Activated CD4-positive, alpha-beta T cell treated with anti-CD3 and anti-CD28 coated beads for 36 hours (primary cell): ENCODE measurements around the gene GPR68. TPM values are rescaled to one million over a fixed set of nuclear protein-coding genes. Genes with fewer than 3 reads are reported as not detected.

Source experiments
- ATAC-seq: fragments of 200-7000 bp; cut with Tn5 transposase; one replicate; pipeline ENCODE4 v1.10.0; 2021; ENCODE audit warnings: mild to moderate bottlenecking, moderate library complexity
- CTCF ChIA-PET: fragments of 350-600 bp; sonication (Branson Sonifier 250); formaldehyde crosslinking; loops from one replicate; lab custom pipeline; 2021; ENCODE audit warnings: antibody characterized with exemption; lab: Charles Lee
- POLR2A ChIA-PET: fragments of 350-600 bp; sonication (Branson Sonifier 250); formaldehyde crosslinking; loops from one replicate; lab custom pipeline; 2021; ENCODE audit warnings: antibody characterized with exemption, inconsistent platforms; lab: Charles Lee
- DNase-seq: peaks from one replicate; pipeline ENCODE4 v3.0.0-alpha.2; 2020
- H3K27ac Mint-ChIP-seq: one replicate; pipeline ENCODE4 v1.8.0; 2021; ENCODE audit warnings: mixed read lengths
- H3K27me3 Mint-ChIP-seq: one replicate; pipeline ENCODE4 v1.8.0; 2021; ENCODE audit warnings: mixed read lengths
- H3K36me3 Mint-ChIP-seq: one replicate; pipeline ENCODE4 v1.8.0; 2021; ENCODE audit warnings: low read depth, mixed read lengths
- H3K4me1 Mint-ChIP-seq: one replicate; pipeline ENCODE4 v1.8.0; 2021; ENCODE audit warnings: mixed read lengths
- H3K4me3 Mint-ChIP-seq: one replicate; pipeline ENCODE4 v1.8.0; 2021; ENCODE audit warnings: mild to moderate bottlenecking, moderate library complexity, mixed read lengths
- H3K9me3 Mint-ChIP-seq: one replicate; pipeline ENCODE4 v1.8.0; 2021; ENCODE audit warnings: low read depth, mixed read lengths
- intact Hi-C, 2 experiments: fragments of 100-400 bp; cut with DNase I in 1 of 2; cut with micrococcal nuclease in 1 of 2; formaldehyde crosslinking; loops; one replicate each; pipeline versions ENCODE4 v1.14.2 to v1.15.1; 2022 to 2024; cut with DNase I, micrococcal nuclease
- total RNA-seq, 2 experiments: library from RNA; stranded (reverse); gene quantifications; one replicate each; pipeline ENCODE4 v1.2.3, GENCODE V29; 2021

The GPR68 gene
- total RNA-seq, 2 experiments from 2014 or later: 9.4 to 11.2 TPM

DNA sequence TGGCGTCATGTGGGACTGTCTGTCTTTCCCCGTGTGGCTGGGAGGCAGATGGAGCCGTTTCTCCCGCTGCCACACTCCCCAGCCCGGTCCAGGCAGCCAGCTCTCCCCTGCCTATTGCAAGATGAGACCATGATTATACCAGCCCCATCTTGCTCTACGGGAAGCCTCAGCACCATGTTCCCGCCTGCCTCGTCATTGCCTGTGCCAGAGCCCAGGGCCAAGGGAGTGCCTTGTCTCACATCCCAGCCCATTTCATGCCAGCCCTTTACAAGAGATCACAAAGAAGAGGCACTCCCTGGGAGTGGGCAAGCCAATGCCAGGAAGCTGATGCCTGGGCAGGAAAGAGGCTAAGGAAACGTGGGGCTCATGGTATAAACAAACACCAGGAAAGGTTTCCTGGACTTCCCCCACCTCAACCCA, 23.9 kb downstream of the GPR68 start:
- no peak for ATAC-seq
- CTCF ChIA-PET: interaction anchor here (0.7 kb wide), 1 partner anchor 37 kb away, joined by 4 read pairs; no protein-coding TSS in a partner anchor
- DNase-seq: no peak
- Mint-ChIP-seq H3K27ac (no peak overlapping the region), H3K4me3 (no peak overlapping the region), H3K27me3 (no peaks in the 10 kb centered on the region), H3K36me3 (peaks cover 51% of the 10 kb centered on the region), H3K4me1 (peaks cover 43% of the 10 kb centered on the region), H3K9me3 (peaks cover 11% of the 10 kb centered on the region)
- POLR2A ChIA-PET: no interaction called here
- intact Hi-C loops: no loop called here

DNA sequence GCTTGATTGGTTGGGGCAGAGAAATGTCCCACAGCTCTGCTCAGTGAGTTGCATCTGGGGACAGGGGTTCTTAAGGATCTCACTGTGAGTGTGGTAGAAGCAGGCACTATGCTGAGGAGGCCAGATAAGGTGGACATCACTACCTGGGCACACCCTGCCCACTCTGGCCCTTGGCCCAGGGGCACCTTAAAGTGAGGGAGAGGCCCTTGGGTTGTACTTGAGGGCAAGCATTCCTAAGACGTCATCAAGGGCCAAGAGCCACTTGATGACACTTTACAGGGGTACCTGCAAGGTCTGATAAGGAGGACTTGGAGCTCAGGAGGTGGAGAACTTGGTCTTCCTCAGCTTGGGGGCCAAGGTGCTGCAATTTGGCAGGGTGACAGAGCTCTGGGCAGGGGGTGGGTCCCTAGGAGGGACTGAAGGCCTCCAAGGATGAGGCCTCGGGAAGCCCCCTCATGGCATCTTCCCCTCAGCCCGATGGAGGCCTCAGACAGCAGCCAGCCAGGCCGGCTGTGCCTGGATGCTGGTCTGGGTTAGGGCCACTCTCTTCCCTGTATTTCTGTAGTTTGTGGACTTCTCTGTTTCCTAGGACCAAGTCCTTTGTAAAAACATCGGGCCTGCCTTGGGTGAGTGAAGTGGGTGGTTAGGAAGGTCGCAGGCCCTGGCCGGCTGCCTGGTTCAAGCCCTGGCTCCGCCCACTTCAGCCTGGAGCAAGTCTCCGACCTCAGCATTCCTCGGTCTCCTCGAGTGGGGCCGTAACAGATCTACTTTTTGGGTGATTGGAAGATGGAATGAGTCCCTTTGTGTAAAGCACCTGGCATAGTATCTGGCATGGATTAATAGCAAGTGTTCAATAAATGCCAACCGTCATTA, 24.8 kb downstream of the GPR68 start:
- Mint-ChIP-seq H3K4me3 (no peak overlapping the region), H3K27me3 (no peaks in the 10 kb centered on the region), H3K27ac (peak overlapping the region; percentile 21), H3K36me3 (peaks cover 47% of the 10 kb centered on the region), H3K4me1 (peaks cover 34% of the 10 kb centered on the region), H3K9me3 (peaks cover 11% of the 10 kb centered on the region)
- CTCF ChIA-PET: interaction anchor here (0.8 kb wide), 1 partner anchor 18 kb away, joined by 4 read pairs; no protein-coding TSS in a partner anchor
- intact Hi-C loops: no loop called here
- DNase-seq: no peak
- POLR2A ChIA-PET: no interaction called here
- no peak for ATAC-seq

DNA sequence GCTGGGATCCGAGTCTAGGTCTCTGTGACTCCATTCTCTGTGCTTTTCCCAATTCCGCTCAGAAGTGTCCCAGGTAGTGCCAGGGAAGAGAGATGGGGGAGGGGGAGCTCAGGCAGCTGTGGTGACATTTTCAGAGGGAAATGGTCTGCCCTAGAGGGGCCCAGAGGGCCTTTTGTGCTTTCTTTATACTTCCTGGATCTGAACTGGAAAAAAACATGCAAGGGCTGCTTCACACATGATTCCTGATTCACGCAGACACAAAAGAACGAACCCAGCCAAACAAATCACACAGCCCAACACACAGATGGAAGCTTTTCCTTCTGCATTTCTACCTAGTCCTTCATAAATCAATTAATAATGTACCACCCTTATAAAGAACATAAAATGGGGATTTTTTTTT, 26.5 kb downstream of the GPR68 start:
- peaks cover 41% of the 10 kb centered on the region for H3K36me3 Mint-ChIP-seq
- no peak for ATAC-seq

DNA sequence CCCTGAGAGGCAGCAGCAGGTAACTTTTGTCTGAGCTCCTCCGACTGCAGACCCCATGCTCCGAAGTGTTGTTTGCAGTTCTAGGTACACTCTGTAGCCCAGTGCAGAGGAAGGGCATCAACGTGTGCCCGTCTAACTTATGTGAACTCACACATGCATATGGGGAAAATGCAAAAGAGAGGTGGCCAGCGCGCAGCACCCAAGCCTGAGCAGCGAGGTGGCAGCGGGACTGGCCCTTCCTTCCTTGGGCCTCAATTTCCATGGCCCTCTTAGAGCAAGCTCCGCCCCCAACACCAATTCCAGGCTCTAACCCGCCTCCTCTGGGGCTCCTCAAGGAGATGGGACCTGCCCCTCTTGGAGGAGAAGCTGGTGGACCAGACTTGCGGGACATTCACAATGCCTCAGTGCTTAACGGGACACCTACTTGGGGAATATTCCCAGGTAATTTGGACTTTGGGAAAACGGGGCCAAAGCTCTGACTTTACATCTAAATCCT, 27.7 kb downstream of the GPR68 start:
- H3K36me3 Mint-ChIP-seq: peaks cover 32% of the 10 kb centered on the region
- no peak overlapping the region for H3K27ac Mint-ChIP-seq
- peaks cover 6% of the 10 kb centered on the region for H3K4me1 Mint-ChIP-seq
- DNase-seq (no peak), ATAC-seq (no peak)
- intact Hi-C loops: no loop called here
- peaks cover 3% of the 10 kb centered on the region for H3K9me3 Mint-ChIP-seq
- no peak overlapping the region for H3K4me3 Mint-ChIP-seq
- POLR2A ChIA-PET: interaction anchor here (0.6 kb wide), 1 partner anchor 389 kb away, joined by 5 read pairs; no protein-coding TSS in a partner anchor
- no peaks in the 10 kb centered on the region for H3K27me3 Mint-ChIP-seq
- CTCF ChIA-PET: interaction anchor here (0.6 to 2.4 kb wide), 2 partner anchors 40 to 42 kb away, joined by 3 to 10 read pairs; no protein-coding TSS in a partner anchor

More for the DNA sequence above, 26.5 kb downstream of the GPR68 start:
- Mint-ChIP-seq H3K27me3 (no peaks in the 10 kb centered on the region), H3K4me3 (no peak overlapping the region), H3K27ac (no peak overlapping the region), H3K9me3 (peaks cover 7% of the 10 kb centered on the region), H3K4me1 (peaks cover 18% of the 10 kb centered on the region)
- intact Hi-C loops: no loop called here
- DNase-seq: no peak
- ChIA-PET POLR2A (no interaction called here), CTCF (interaction anchor here (0.6 to 1.1 kb wide), 3 partner anchors 15 to 212 kb away, joined by 3 to 5 read pairs (median 3); no protein-coding TSS in a partner anchor)

DNA sequence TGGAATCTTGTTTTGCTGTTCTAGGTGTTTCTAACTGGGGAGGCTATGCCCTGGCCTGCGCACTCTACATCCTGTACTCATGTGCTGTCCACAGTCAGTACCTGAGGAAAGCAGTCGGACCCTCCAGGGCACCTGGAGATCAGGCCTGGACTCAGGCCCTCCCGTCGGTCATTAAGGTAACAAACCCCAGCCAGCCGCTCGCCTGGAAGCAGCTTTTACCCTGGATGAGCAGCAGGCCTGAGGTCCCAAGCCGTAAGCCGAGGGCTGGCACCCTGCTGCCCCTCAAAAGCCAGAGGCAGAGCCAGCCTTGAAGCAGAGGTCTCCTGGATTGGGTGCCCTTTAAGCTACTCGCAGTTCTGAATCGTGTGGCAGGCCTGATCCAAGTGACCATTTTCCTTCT, 29.1 kb downstream of the GPR68 start:
- no peaks in the 10 kb centered on the region for H3K9me3 Mint-ChIP-seq
- ATAC-seq (no peak), DNase-seq (no peak)
- no peaks in the 10 kb centered on the region for H3K4me1 Mint-ChIP-seq
- CTCF ChIA-PET: interaction anchor here (2.4 kb wide), 1 partner anchor 38 kb away, joined by 10 read pairs; no protein-coding TSS in a partner anchor
- H3K27me3 Mint-ChIP-seq: no peaks in the 10 kb centered on the region
- H3K27ac Mint-ChIP-seq: no peak overlapping the region
- intact Hi-C loops: no loop called here
- H3K4me3 Mint-ChIP-seq: no peak overlapping the region
- POLR2A ChIA-PET: interaction anchor here (0.6 kb wide), 1 partner anchor 78 kb away, joined by 3 read pairs; no protein-coding TSS in a partner anchor
- peaks cover 28% of the 10 kb centered on the region for H3K36me3 Mint-ChIP-seq

DNA sequence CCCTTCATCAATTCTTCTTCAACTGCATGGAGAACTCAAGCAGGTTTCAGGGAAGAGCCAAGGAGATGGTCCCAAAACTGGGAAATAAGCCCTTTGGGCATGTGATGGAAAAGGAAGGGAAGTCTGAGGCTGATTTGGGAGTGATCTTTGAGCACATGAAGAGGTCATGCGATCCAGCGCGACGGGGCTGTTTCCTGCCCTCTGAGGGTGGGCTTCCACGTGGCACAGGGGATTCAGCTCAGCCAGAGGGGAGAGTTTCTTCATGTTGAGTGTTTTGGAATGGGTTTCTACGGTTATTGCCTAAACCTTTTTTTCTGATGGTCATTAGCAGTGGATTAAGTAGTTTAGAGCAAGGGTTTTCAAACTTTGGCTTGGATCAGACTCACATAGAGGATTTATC, 30.2 kb downstream of the GPR68 start:
- ChIA-PET POLR2A (no interaction called here), CTCF (no interaction called here)
- H3K9me3 Mint-ChIP-seq: no peaks in the 10 kb centered on the region
- no peak overlapping the region for H3K27ac Mint-ChIP-seq
- ATAC-seq (no peak), DNase-seq (no peak)
- H3K36me3 Mint-ChIP-seq: peaks cover 35% of the 10 kb centered on the region
- no peaks in the 10 kb centered on the region for H3K27me3 Mint-ChIP-seq
- H3K4me3 Mint-ChIP-seq: no peak overlapping the region
- intact Hi-C loops: no loop called here
- H3K4me1 Mint-ChIP-seq: no peaks in the 10 kb centered on the region

DNA sequence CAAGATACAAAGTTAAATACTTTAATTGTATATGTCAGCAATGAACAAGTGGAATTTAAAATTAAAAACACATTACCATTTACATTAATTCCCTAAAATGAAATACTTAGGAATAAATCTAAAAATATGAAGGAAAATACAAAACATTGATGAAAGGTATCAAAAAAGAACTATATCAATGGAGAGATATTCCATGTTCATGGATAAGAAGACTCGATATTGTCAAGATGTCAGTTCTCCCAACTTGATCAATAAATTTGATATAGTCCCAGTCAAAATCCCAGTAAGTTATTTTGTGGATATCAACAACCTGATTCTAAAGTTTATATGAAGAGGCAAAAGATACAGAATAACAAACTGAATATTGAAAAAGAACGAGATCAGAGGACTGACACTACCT, 33.5 kb downstream of the GPR68 start:
- ATAC-seq (no peak), DNase-seq (no peak)
- H3K4me1 Mint-ChIP-seq: peaks cover 5% of the 10 kb centered on the region
- ChIA-PET CTCF (interaction anchor here (1.0 to 1.6 kb wide), 2 partner anchors 12 to 38 kb away, joined by 3 to 4 read pairs; no protein-coding TSS in a partner anchor), POLR2A (no interaction called here)
- intact Hi-C loops: no loop called here
- no peaks in the 10 kb centered on the region for H3K27me3 Mint-ChIP-seq
- no peak overlapping the region for H3K27ac Mint-ChIP-seq
- H3K9me3 Mint-ChIP-seq: no peaks in the 10 kb centered on the region
- H3K36me3 Mint-ChIP-seq: peaks cover 42% of the 10 kb centered on the region
- H3K4me3 Mint-ChIP-seq: no peak overlapping the region

DNA sequence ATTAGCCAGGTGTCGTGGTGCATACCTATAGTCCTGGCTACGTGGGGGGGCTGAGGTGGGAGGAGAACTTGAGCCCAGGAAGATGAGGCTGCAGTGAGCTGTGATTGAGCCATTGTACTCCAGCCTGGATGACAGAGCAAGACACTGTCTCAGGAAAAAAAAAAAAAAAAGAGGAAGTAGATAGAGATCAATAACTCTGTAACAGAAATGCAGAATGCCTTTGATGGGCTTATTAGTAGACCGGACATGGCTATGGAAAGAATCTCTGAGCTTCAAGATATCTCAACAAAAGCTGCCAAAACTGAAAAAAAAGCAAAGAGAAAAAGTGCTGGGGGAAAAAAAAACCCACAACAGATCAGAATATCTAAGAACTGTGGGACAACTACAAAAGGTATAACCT, 37.5 kb downstream of the GPR68 start:
- ChIA-PET CTCF (interaction anchor here (0.8 kb wide), 2 partner anchors 80 to 93 kb away, joined by 3 to 4 read pairs; no protein-coding TSS in a partner anchor), POLR2A (no interaction called here)
- intact Hi-C loops: no loop called here
- no peak for DNase-seq
- Mint-ChIP-seq H3K4me1 (peaks cover 23% of the 10 kb centered on the region), H3K36me3 (peaks cover 52% of the 10 kb centered on the region), H3K9me3 (no peaks in the 10 kb centered on the region), H3K4me3 (no peak overlapping the region), H3K27ac (no peak overlapping the region), H3K27me3 (no peaks in the 10 kb centered on the region)
- ATAC-seq: no peak

DNA sequence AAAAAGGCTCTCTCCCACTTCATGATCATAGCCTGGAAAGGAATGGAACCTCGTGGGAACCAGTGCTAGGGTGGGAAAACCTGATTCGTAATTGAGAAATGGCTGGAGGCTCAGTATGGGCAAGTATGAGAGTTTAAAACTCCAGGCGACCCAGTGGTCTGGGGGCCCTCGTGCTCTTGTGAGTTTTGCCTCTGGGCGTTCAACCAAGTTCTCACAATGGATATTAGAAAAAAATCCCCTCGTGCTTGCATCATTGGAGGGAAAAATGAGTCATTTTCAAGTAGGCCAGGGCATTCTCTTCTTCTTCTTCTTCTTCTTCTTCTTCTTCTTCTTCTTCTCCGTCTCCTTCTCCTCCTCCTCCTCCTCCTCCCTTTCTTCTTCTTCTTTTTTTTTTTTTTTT, 39.0 kb downstream of the GPR68 start:
- intact Hi-C loops: no loop called here
- peaks cover 6% of the 10 kb centered on the region for H3K9me3 Mint-ChIP-seq
- H3K4me1 Mint-ChIP-seq: peaks cover 23% of the 10 kb centered on the region
- no peaks in the 10 kb centered on the region for H3K27me3 Mint-ChIP-seq
- ChIA-PET CTCF (no interaction called here), POLR2A (no interaction called here)
- DNase-seq (no peak), ATAC-seq (no peak)
- no peak overlapping the region for H3K4me3 Mint-ChIP-seq
- H3K36me3 Mint-ChIP-seq: peaks cover 55% of the 10 kb centered on the region
- peak overlapping the region; percentile 65 for H3K27ac Mint-ChIP-seq

DNA sequence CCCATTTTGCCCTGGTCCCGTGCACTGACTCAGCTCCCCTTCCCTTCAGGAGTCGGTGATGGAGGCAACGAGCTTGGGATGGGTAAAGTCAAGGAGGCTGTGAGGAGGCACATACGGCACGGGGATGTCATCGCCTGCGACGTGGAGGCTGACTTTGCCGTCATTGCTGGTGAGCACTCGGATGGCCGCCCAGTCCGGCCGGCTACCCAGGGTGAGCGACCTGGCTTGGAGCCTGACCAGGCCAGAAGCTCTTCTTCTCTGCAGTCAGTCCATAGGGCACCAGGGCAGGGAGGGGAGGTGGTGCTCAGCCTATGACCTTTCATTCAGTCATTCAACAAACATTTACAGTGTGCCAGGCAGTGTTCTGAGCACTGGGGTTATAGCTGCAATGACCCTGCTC, 39.8 kb downstream of the GPR68 start:
- no peak for DNase-seq
- no peak overlapping the region for H3K4me3 Mint-ChIP-seq
- peaks cover 23% of the 10 kb centered on the region for H3K4me1 Mint-ChIP-seq
- peak overlapping the region; percentile 65 for H3K27ac Mint-ChIP-seq
- ATAC-seq: no peak
- CTCF ChIA-PET: no interaction called here
- no peaks in the 10 kb centered on the region for H3K27me3 Mint-ChIP-seq
- POLR2A ChIA-PET: no interaction called here
- intact Hi-C loops: no loop called here
- H3K36me3 Mint-ChIP-seq: peaks cover 55% of the 10 kb centered on the region
- peaks cover 9% of the 10 kb centered on the region for H3K9me3 Mint-ChIP-seq

DNA sequence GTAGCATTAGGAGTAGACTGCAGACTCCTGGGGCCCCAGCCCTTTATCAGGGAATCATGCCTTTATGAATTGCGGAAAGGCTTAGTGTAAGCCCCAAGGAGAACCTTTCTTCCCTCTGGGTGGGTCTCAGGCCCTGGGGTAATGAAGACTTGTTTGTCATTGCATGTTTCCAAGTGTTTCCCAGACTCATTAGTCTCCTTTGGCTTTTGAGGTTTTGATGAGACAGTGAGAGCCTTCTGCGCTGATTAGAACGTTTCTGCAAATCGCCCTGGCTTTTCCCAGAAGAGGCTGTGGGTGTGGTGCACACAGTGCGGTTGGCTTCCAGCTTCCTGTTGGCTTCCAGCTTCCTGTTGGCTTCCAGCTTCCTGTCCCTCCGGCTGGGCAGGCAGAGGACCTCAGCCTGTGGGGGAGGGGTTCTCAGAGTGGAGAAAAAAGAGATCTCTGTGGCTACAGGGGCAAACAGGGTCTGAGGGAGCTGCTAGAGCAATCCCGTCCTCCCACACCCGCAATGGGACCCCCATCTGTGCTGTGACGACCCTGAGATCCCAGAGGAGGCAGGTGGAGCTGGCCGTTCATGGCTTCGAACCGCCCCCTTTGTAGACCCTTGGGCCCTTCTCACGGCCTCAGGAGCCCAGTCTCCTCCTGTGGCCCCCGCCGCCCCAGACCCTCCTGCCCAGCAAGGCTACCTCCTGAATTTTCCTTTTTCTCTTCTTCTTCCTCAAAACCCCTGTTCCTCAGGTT, 42.1 kb downstream of the GPR68 start:
- DNase-seq (no peak), ATAC-seq (peak; percentile 44)
- peaks cover 24% of the 10 kb centered on the region for H3K4me1 Mint-ChIP-seq
- CTCF ChIA-PET: interaction anchor here (0.6 to 1.4 kb wide), 4 partner anchors 16 to 95 kb away, joined by 3 to 4 read pairs (median 4); no protein-coding TSS in a partner anchor
- intact Hi-C loops: no loop called here
- peak overlapping the region; percentile 38 for H3K27ac Mint-ChIP-seq
- peaks cover 54% of the 10 kb centered on the region for H3K36me3 Mint-ChIP-seq
- POLR2A ChIA-PET: no interaction called here
- no peaks in the 10 kb centered on the region for H3K27me3 Mint-ChIP-seq
- H3K4me3 Mint-ChIP-seq: no peak overlapping the region
- H3K9me3 Mint-ChIP-seq: peaks cover 9% of the 10 kb centered on the region
